Gastroesophageal sphincter (tissue), 4 donors: ENCODE data around the gene CTSS. TPM values are rescaled to one million over a fixed set of nuclear protein-coding genes. Genes with fewer than 3 reads are reported as not detected.

ENCODE experiments used
- ATAC-seq: fragments of 150-250 bp; one replicate; pipeline ENCODE4 v1.9.1; 2016; ENCODE audit warnings: mild to moderate bottlenecking, moderate library complexity
- H3K27ac ChIP-seq, 4 donors: fragments of 200-600 bp; sonication (generic) in 3 of 4; 1 replicate in 3 of 4; 2 replicates in 1 of 4; pipeline ENCODE4 v1.5.1; 2016 to 2019
- H3K27me3 ChIP-seq: fragments of 200-600 bp; sonication (generic); one replicate; pipeline ENCODE4 v1.5.1; 2019
- H3K36me3 ChIP-seq, 2 donors: fragments of 200-600 bp; sonication (generic); one replicate each; pipeline ENCODE4 v1.5.1; 2019; ENCODE audit warnings: control low read depth in 1 of 2
- H3K4me1 ChIP-seq, 3 donors: fragments of 200-600 bp; sonication (generic); 1 replicate in 2 of 3; 2 replicates in 1 of 3; pipeline ENCODE4 v1.5.1; 2016 to 2019; ENCODE audit warnings: control low read depth in 2 of 3
- H3K4me3 ChIP-seq, 2 donors: fragments of 200-600 bp; sonication (generic); one replicate each; pipeline ENCODE4 v1.5.1; 2019; ENCODE audit warnings: mild to moderate bottlenecking in 1 of 2, moderate library complexity in 1 of 2
- H3K9me3 ChIP-seq, 3 donors: fragments of 200-600 bp; sonication (generic); one replicate each; pipeline ENCODE4 v1.5.1; 2017 to 2019; ENCODE audit warnings: control low read depth in 2 of 3
- EP300 ChIP-seq: sonication (generic); formaldehyde crosslinking; IDR thresholded peaks from one replicate; pipeline ENCODE4 v1.6.1; 2017; ENCODE audit warnings: antibody characterized with exemption, mild to moderate bottlenecking
- POLR2A ChIP-seq, 2 donors: fragments of 450-650 bp; IDR thresholded peaks; one replicate each; pipeline ENCODE4 v1.6.1; 2017; ENCODE audit warnings: antibody characterized with exemption in 2 of 2, mild to moderate bottlenecking in 2 of 2, moderate library complexity in 1 of 2
- POLR2AphosphoS5 ChIP-seq: sonication (generic); formaldehyde crosslinking; IDR thresholded peaks from one replicate; pipeline ENCODE4 v1.6.1; 2017; ENCODE audit warnings: antibody characterized with exemption
- WGBS, 2 donors: methylation state at CpG; one replicate each; pipeline ENCODE4 v1.1.5; 2018; ENCODE audit warnings: low coverage in 1 of 2; 5-methylcytosine and 5-hydroxymethylcytosine counted together
- total RNA-seq, 4 donors: library from RNA; depleted of rRNA; stranded (reverse); fragments of >200 nt; gene quantifications; one replicate each; pipeline ENCODE4 v1.1.0, GENCODE V29; 2016
- TF ChIP-seq, protein P1 (sequence below), 4 experiments: fragments of 200-600 bp in 2 of 4; fragments of 450-650 bp in 2 of 4; sonication (generic) in 1 of 4; IDR thresholded peaks; one replicate each; pipeline ENCODE4 v1.5.1; 2017 to 2019; ENCODE audit warnings: antibody characterized with exemption in 4 of 4, mild to moderate bottlenecking in 2 of 4, moderate library complexity in 2 of 4

CTSS gene
- total RNA-seq, 4 donors from 2014 or later, result 9.3 to 80.3 (median 50.4) TPM

GRCh38 chr1:150808846-150809245 is 43.3 kb upstream of the CTSS start:
- TF ChIP-seq POLR2A (IDR thresholded peaks at IDR 0.05), result no peak
- TF ChIP-seq POLR2AphosphoS5, result no peak
- no peak for TF ChIP-seq EP300
- TF ChIP-seq, protein P1, sequence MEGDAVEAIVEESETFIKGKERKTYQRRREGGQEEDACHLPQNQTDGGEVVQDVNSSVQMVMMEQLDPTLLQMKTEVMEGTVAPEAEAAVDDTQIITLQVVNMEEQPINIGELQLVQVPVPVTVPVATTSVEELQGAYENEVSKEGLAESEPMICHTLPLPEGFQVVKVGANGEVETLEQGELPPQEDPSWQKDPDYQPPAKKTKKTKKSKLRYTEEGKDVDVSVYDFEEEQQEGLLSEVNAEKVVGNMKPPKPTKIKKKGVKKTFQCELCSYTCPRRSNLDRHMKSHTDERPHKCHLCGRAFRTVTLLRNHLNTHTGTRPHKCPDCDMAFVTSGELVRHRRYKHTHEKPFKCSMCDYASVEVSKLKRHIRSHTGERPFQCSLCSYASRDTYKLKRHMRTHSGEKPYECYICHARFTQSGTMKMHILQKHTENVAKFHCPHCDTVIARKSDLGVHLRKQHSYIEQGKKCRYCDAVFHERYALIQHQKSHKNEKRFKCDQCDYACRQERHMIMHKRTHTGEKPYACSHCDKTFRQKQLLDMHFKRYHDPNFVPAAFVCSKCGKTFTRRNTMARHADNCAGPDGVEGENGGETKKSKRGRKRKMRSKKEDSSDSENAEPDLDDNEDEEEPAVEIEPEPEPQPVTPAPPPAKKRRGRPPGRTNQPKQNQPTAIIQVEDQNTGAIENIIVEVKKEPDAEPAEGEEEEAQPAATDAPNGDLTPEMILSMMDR (IDR thresholded peaks at IDR 0.05), result no peak
- peaks cover 0 to 28% (median 4%) of the 10 kb centered on the region in 3 donors for H3K4me1 ChIP-seq
- WGBS, 2 donors, result 15 to 49% methylated on average over 2 of the region's 2 CpGs
- peak overlapping the region in 1 of 2 donors; percentile 41 for H3K4me3 ChIP-seq
- H3K27me3 ChIP-seq, result no peaks in the 10 kb centered on the region
- H3K27ac ChIP-seq, result peak overlapping the region in 3 of 4 donors; percentile 20 to 61 (median 29)
- peak; percentile 59 for ATAC-seq
- no peaks in the 10 kb centered on the region for H3K9me3 ChIP-seq
- peaks cover 8 to 44% of the 10 kb centered on the region in 2 donors for H3K36me3 ChIP-seq

GRCh38 chr1:150808121-150808520 is 42.5 kb upstream of the CTSS start, which contains the start of gene CTSK:
CTSK (minus strand) TSS chr1:150808260; CDS start chr1:150806805, 1,455 bp downstream.
- peak within 1 kb of the TSS; percentile 25 to 61 (median 40) for H3K27ac ChIP-seq
- H3K36me3 ChIP-seq, result peaks cover 7 to 44% of the 10 kb centered on the region in 2 donors
- WGBS, 2 donors, result 6 to 20% methylated on average over 7 of the region's 7 CpGs
- H3K9me3 ChIP-seq, result no peaks in the 10 kb centered on the region
- peaks cover 0 to 28% (median 4%) of the 10 kb centered on the region in 3 donors for H3K4me1 ChIP-seq
- peak within 1 kb of the TSS; percentile 40 to 41 for H3K4me3 ChIP-seq
- H3K27me3 ChIP-seq, result no peaks in the 10 kb centered on the region
- TF ChIP-seq POLR2A (IDR thresholded peaks at IDR 0.05), result no peak
- TF ChIP-seq, protein P1 (IDR thresholded peaks at IDR 0.05), result no peak
- TF ChIP-seq EP300, result no peak
- peak; percentile 21 for TF ChIP-seq POLR2AphosphoS5
- ATAC-seq, result peak; percentile 67

DNA sequence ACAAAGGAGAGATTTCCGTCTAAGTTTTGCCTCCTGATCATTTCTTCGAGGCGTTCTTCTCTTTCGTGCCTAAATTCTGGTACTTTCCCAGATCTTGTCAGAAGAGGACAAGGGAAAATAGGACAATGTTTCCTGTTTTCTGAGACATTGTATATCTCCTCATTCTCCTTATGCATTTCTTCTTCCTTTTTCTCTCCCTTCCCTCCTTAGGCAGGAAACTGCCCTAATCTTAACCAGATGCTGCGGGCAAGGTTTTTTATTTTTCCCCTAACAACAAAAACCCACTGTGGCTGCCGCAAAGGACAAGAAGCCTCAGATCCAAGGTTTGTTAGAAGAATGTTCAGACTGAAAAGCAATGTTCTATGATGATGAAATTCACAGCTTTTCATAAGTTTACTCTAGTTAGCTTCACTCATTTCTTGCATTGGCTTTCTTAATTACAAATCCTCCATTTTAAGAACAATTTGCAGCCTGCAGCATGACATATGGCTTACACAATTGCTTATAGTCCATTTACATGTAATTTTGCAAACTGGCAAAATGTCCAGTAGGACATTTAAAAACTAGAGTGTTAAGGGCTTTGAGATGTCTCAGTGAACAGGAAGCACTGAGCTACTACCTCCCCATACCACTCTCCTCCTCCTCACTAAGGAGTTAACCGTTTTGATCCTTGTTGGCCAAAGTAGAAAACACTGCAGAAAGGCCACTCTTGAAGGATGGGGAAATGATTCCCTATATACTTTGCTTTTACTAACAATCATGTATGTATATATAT is 41.9 kb upstream of the CTSS start:
- H3K36me3 ChIP-seq, result peaks cover under 1 to 44% of the 10 kb centered on the region in 2 donors
- no peaks in the 10 kb centered on the region for H3K27me3 ChIP-seq
- peak overlapping the region; percentile 40 to 41 for H3K4me3 ChIP-seq
- 18 to 38% methylated on average over 3 to 6 of the region's 7 CpGs for WGBS, 2 donors
- H3K9me3 ChIP-seq, result no peaks in the 10 kb centered on the region
- peaks cover 0 to 28% (median 4%) of the 10 kb centered on the region in 3 donors for H3K4me1 ChIP-seq
- TF ChIP-seq, protein P1 (IDR thresholded peaks at IDR 0.05), result no peak
- no peak for TF ChIP-seq POLR2AphosphoS5
- TF ChIP-seq EP300, result no peak
- TF ChIP-seq POLR2A (IDR thresholded peaks at IDR 0.05), result no peak
- no peak for ATAC-seq
- peak overlapping the region; percentile 25 to 61 (median 40) for H3K27ac ChIP-seq

- ATAC-seq, result no peak
Measured at GRCh38 chr1:150805899-150806298, 40.3 kb upstream of the CTSS start.

More at GRCh38 chr1:150805899-150806298, 40.3 kb upstream of the CTSS start:
- Histone ChIP-seq H3K4me3 (peak overlapping the region in 1 of 2 donors; percentile 41), H3K9me3 (no peaks in the 10 kb centered on the region), H3K27me3 (no peaks in the 10 kb centered on the region), H3K4me1 (peaks cover 0 to 24% (median 4%) of the 10 kb centered on the region in 3 donors), H3K36me3 (peaks cover 0 to 41% of the 10 kb centered on the region in 2 donors), H3K27ac (no peak overlapping the region)
- WGBS, 2 donors, result 82 to 91% methylated on average over 4 of the region's 4 CpGs
- no peak for TF ChIP-seq POLR2AphosphoS5
- no peak for TF ChIP-seq EP300
- no peak for TF ChIP-seq POLR2A (IDR thresholded peaks at IDR 0.05)
- TF ChIP-seq, protein P1 (IDR thresholded peaks at IDR 0.05), result no peak
